Stomach (tissue), 4 donors: ENCODE results near the gene PTPRD.

ENCODE experiments used
- EP300 ChIP-seq: sonication (generic); formaldehyde crosslinking; IDR thresholded peaks from one replicate; pipeline ENCODE4 v1.6.1; 2017; ENCODE audit warnings: antibody characterized with exemption
- TF ChIP-seq, protein P1 (sequence below), 7 experiments: fragments of 450-650 bp in 4 of 7; fragments of 200-600 bp in 3 of 7; sonication (generic) in 3 of 7; IDR thresholded peaks; one replicate each; pipeline ENCODE4 v1.5.1; 2016 to 2019; ENCODE audit warnings: antibody characterized with exemption in 7 of 7, control low read depth in 2 of 7, mild to moderate bottlenecking in 1 of 7

DNA sequence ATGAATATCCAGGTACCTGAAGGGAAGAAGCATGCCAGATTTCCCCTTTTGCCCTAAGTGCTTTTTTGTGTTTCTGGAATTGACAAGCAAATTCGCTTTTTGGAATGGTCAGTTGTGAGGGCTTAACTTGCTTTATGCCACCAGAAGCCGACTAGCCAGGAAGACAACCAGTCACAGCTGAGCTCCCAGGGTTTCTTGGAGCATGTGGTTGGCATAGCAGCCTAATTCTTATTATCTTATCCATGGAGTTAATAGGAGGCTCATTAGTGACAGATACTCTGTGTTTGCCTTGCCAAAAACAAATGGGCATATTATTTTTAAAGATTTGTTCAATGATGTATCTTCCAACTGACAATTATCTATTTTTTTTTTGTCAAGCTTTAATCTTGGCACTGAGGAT is 500.7 kb downstream of the PTPRD start:
- TF ChIP-seq EP300 = no peak
- TF ChIP-seq, protein P1, sequence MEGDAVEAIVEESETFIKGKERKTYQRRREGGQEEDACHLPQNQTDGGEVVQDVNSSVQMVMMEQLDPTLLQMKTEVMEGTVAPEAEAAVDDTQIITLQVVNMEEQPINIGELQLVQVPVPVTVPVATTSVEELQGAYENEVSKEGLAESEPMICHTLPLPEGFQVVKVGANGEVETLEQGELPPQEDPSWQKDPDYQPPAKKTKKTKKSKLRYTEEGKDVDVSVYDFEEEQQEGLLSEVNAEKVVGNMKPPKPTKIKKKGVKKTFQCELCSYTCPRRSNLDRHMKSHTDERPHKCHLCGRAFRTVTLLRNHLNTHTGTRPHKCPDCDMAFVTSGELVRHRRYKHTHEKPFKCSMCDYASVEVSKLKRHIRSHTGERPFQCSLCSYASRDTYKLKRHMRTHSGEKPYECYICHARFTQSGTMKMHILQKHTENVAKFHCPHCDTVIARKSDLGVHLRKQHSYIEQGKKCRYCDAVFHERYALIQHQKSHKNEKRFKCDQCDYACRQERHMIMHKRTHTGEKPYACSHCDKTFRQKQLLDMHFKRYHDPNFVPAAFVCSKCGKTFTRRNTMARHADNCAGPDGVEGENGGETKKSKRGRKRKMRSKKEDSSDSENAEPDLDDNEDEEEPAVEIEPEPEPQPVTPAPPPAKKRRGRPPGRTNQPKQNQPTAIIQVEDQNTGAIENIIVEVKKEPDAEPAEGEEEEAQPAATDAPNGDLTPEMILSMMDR (IDR thresholded peaks at IDR 0.05) = no peak
